Gastroesophageal sphincter (tissue), 3 donors: ENCODE measurements around the gene IKZF5.

ENCODE experiments used
- CTCF ChIP-seq, 4 experiments: fragments of 200-600 bp in 2 of 4; fragments of 450-650 bp in 2 of 4; sonication (generic) in 1 of 4; IDR thresholded peaks; one replicate each; pipeline ENCODE4 v1.5.1; 2017 to 2019; ENCODE audit warnings: antibody characterized with exemption in 4 of 4, mild to moderate bottlenecking in 2 of 4, moderate library complexity in 2 of 4
- EP300 ChIP-seq: sonication (generic); formaldehyde crosslinking; IDR thresholded peaks from one replicate; pipeline ENCODE4 v1.6.1; 2017; ENCODE audit warnings: antibody characterized with exemption, mild to moderate bottlenecking
- POLR2AphosphoS5 ChIP-seq: sonication (generic); formaldehyde crosslinking; IDR thresholded peaks from one replicate; pipeline ENCODE4 v1.6.1; 2017; ENCODE audit warnings: antibody characterized with exemption

- no peak for TF ChIP-seq CTCF (IDR thresholded peaks at IDR 0.05)
- TF ChIP-seq POLR2AphosphoS5 = no peak
- no peak for TF ChIP-seq EP300
Measured at GRCh38 chr10:122957474-122957873, 51.1 kb downstream of the IKZF5 start.
